CD8-positive, alpha-beta memory T cell (primary cell): ENCODE data around the gene AGBL5. TPM values are rescaled to one million over a fixed set of nuclear protein-coding genes. Genes with fewer than 3 reads are reported as not detected.
A peak's percentile ranks its signal among the peaks of the same experiment; 100 is the strongest.

ENCODE experiments used
- CTCF ChIA-PET: fragments of 350-600 bp; sonication (Branson Sonifier 250); formaldehyde crosslinking; loops from one replicate; lab custom pipeline; 2021; ENCODE audit warnings: antibody characterized with exemption; lab: Charles Lee
- POLR2A ChIA-PET: fragments of 350-600 bp; sonication (Branson Sonifier 250); formaldehyde crosslinking; loops from one replicate; lab custom pipeline; 2021; ENCODE audit warnings: antibody characterized with exemption; lab: Charles Lee
- DNase-seq, 5 donors: peaks; one replicate each; pipeline versions ENCODE4 v3.0.0 to v3.0.0-alpha.2; 2020 to 2022; ENCODE audit warnings: mixed read lengths in 1 of 5
- H3K27ac ChIP-seq: one replicate; pipeline ENCODE4 v1.7.0; 2013; ENCODE audit warnings: low read depth, mild to moderate bottlenecking, low read length, moderate library complexity
- H3K27me3 ChIP-seq: 2 replicates; pipeline ENCODE4 v1.7.0; 2013; ENCODE audit warnings: low read length, mild to moderate bottlenecking; ENCODE audit not compliant: insufficient read depth, poor library complexity, severe bottlenecking
- H3K36me3 ChIP-seq: 2 replicates; pipeline ENCODE4 v1.7.0; 2013; ENCODE audit warnings: mild to moderate bottlenecking, low read length, moderate library complexity; ENCODE audit not compliant: insufficient read depth
- H3K4me1 ChIP-seq: 2 replicates; pipeline ENCODE4 v1.7.0; 2013; ENCODE audit warnings: mild to moderate bottlenecking, low read length, moderate library complexity; ENCODE audit not compliant: insufficient read depth
- H3K4me3 ChIP-seq: 2 replicates; pipeline ENCODE4 v1.7.0; 2013; ENCODE audit warnings: mild to moderate bottlenecking, low read length
- H3K9me3 ChIP-seq: 2 replicates; pipeline ENCODE4 v1.7.0; 2013; ENCODE audit warnings: mild to moderate bottlenecking, low read length
- H3K27ac Mint-ChIP-seq, 8 donors: one replicate each; pipeline ENCODE4 v1.8.0; 2020 to 2021; ENCODE audit warnings: mixed read lengths in 8 of 8, mild to moderate bottlenecking in 6 of 8, inconsistent platforms in 3 of 8, moderate library complexity in 3 of 8
- H3K27me3 Mint-ChIP-seq, 2 donors: one replicate each; pipeline ENCODE4 v1.8.0; 2020 to 2021; ENCODE audit warnings: mixed read lengths in 2 of 2, mild to moderate bottlenecking in 1 of 2, moderate library complexity in 1 of 2
- H3K36me3 Mint-ChIP-seq, 3 donors: one replicate each; pipeline ENCODE4 v1.8.0; 2020 to 2021; ENCODE audit warnings: mixed read lengths in 3 of 3, inconsistent platforms in 1 of 3, mild to moderate bottlenecking in 1 of 3
- H3K4me1 Mint-ChIP-seq, 3 donors: one replicate each; pipeline ENCODE4 v1.8.0; 2020 to 2021; ENCODE audit warnings: mixed read lengths in 3 of 3, inconsistent platforms in 1 of 3, mild to moderate bottlenecking in 1 of 3
- H3K4me3 Mint-ChIP-seq, 7 donors: one replicate each; pipeline ENCODE4 v1.8.0; 2020 to 2021; ENCODE audit warnings: mixed read lengths in 7 of 7, mild to moderate bottlenecking in 6 of 7, moderate library complexity in 4 of 7, inconsistent platforms in 2 of 7
- H3K9me3 Mint-ChIP-seq, 5 donors: one replicate each; pipeline ENCODE4 v1.8.0; 2020 to 2022; ENCODE audit warnings: mixed read lengths in 5 of 5, mild to moderate bottlenecking in 3 of 5, moderate library complexity in 2 of 5, inconsistent platforms in 1 of 5
- polyA plus RNA-seq: library from polyadenylated mRNA; unstranded; fragments of 300-500 nt; fragmentation: Illumina TruSeq; gene quantifications from one replicate; pipeline ENCODE4 v1.2.3, GENCODE V29; 2021
- total RNA-seq, 2 experiments: library from RNA; stranded (reverse); gene quantifications; one replicate each; pipeline ENCODE4 v1.2.3, GENCODE V29; 2021

The AGBL5 gene
- total and polyA plus RNA-seq, 3 experiments from 2014 or later, result 11.5 to 17.3 (median 16.0) TPM

- Mint-ChIP-seq H3K36me3 (peaks cover 0 to 26% (median 4%) of the 10 kb centered on the region in 3 donors), H3K9me3 (peaks cover 0 to 10% (median 7%) of the 10 kb centered on the region in 5 donors), H3K4me3 (peak overlapping the region; percentile 95 to 100 (median 99)), H3K27me3 (peaks cover 3 to 17% of the 10 kb centered on the region in 2 donors), H3K27ac (peak overlapping the region; percentile 97 to 100 (median 99)), H3K4me1 (peaks cover 23 to 26% (median 24%) of the 10 kb centered on the region in 3 donors)
- Histone ChIP-seq H3K4me1 (peaks cover 14% of the 10 kb centered on the region), H3K27ac (peak overlapping the region; percentile 75), H3K4me3 (peak overlapping the region; percentile 88), H3K9me3 (no peaks in the 10 kb centered on the region), H3K27me3 (no peaks in the 10 kb centered on the region), H3K36me3 (no peaks in the 10 kb centered on the region)
- DNase-seq, result peak; percentile 53 to 75 (median 63)
- CTCF ChIA-PET, result interaction anchor here (0.8 to 2.4 kb wide), 11 partner anchors 10 to 216 kb away, joined by 3 to 15 read pairs (median 4); partner anchors contain the start of genes KHK, OST4 and TMEM214
- POLR2A ChIA-PET, result interaction anchor here (1.0 to 4.9 kb wide), 7 partner anchors 17 to 74 kb away, joined by 3 to 58 read pairs (median 15); partner anchors contain the start of genes ABHD1, KHK, OST4 and TMEM214
These were observed 1.8 kb upstream of the AGBL5 start for GRCh38 chr2:27049422-27050280.

- H3K27me3 Mint-ChIP-seq, result peaks cover 3 to 17% of the 10 kb centered on the region in 2 donors
- CTCF ChIA-PET, result interaction anchor here (0.8 to 2.4 kb wide), 16 partner anchors 11 to 215 kb away, joined by 3 to 15 read pairs (median 4); partner anchors contain the start of genes KHK, OST4 and TMEM214
- H3K4me1 Mint-ChIP-seq, result peaks cover 23 to 26% (median 24%) of the 10 kb centered on the region in 3 donors
- Histone ChIP-seq H3K4me3 (peak overlapping the region; percentile 88), H3K27me3 (no peaks in the 10 kb centered on the region), H3K4me1 (peaks cover 14% of the 10 kb centered on the region), H3K36me3 (no peaks in the 10 kb centered on the region), H3K27ac (peak overlapping the region; percentile 75), H3K9me3 (no peaks in the 10 kb centered on the region)
- peak overlapping the region; percentile 95 to 100 (median 99) for H3K4me3 Mint-ChIP-seq
- DNase-seq, result peak; percentile 82 to 95 (median 92)
- peaks cover 0 to 34% (median 8%) of the 10 kb centered on the region in 3 donors for H3K36me3 Mint-ChIP-seq
- H3K9me3 Mint-ChIP-seq, result peaks cover 0 to 10% (median 7%) of the 10 kb centered on the region in 5 donors
- H3K27ac Mint-ChIP-seq, result peak overlapping the region; percentile 97 to 100 (median 99)
- POLR2A ChIA-PET, result interaction anchor here (0.6 to 4.9 kb wide), 11 partner anchors 14 to 1172 kb away, joined by 3 to 58 read pairs (median 9); partner anchors contain the start of genes ABHD1, ASXL2, ATRAID and KHK
These were observed 1.0 kb upstream of the AGBL5 start for GRCh38 chr2:27050281-27050995.

GRCh38 chr2:27051902-27052645, 606 bp downstream of the AGBL5 start:
- ChIA-PET CTCF (interaction anchor here (1.0 to 2.4 kb wide), 6 partner anchors 13 to 35 kb away, joined by 3 to 15 read pairs (median 9); partner anchors contain the start of genes KHK and OST4), POLR2A (interaction anchor here (0.6 to 4.9 kb wide), 9 partner anchors 12 to 160 kb away, joined by 3 to 58 read pairs (median 13); partner anchors contain the start of genes ABHD1, ATRAID, KHK and OST4)
- Histone ChIP-seq H3K27me3 (no peaks in the 10 kb centered on the region), H3K4me3 (peak overlapping the region; percentile 84), H3K4me1 (peaks cover 14% of the 10 kb centered on the region), H3K9me3 (no peaks in the 10 kb centered on the region), H3K27ac (peak overlapping the region; percentile 75), H3K36me3 (peaks cover 14% of the 10 kb centered on the region)
- Mint-ChIP-seq H3K4me1 (peaks cover 23 to 26% (median 24%) of the 10 kb centered on the region in 3 donors), H3K27ac (peak overlapping the region; percentile 84 to 100 (median 90)), H3K9me3 (peaks cover 0 to 10% (median 7%) of the 10 kb centered on the region in 5 donors), H3K4me3 (peak overlapping the region; percentile 83 to 99 (median 84)), H3K36me3 (peaks cover 0 to 46% (median 8%) of the 10 kb centered on the region in 3 donors), H3K27me3 (peaks cover 3 to 19% of the 10 kb centered on the region in 2 donors)
- peak in 1 of 5 donors; percentile 57 for DNase-seq

GRCh38 chr2:27053321-27053720, 1.9 kb downstream of the AGBL5 start:
- POLR2A ChIA-PET, result interaction anchor here (0.9 to 4.9 kb wide), 2 partner anchors 18 to 21 kb away, joined by 3 to 58 read pairs; partner anchors contain the start of gene OST4
- CTCF ChIA-PET, result interaction anchor here (1.2 to 1.6 kb wide), 2 partner anchors 12 to 34 kb away, joined by 3 to 5 read pairs; partner anchors contain the start of gene KHK
- H3K27ac ChIP-seq, result no peak overlapping the region
- H3K36me3 ChIP-seq, result peaks cover 14% of the 10 kb centered on the region
- Mint-ChIP-seq H3K27ac (peak overlapping the region; percentile 1 to 100 (median 42)), H3K27me3 (peaks cover 3 to 19% of the 10 kb centered on the region in 2 donors), H3K4me3 (peak overlapping the region; percentile 5 to 99 (median 84)), H3K4me1 (peaks cover 23 to 26% (median 24%) of the 10 kb centered on the region in 3 donors), H3K36me3 (peaks cover 0 to 51% (median 8%) of the 10 kb centered on the region in 3 donors), H3K9me3 (peaks cover 0 to 10% (median 7%) of the 10 kb centered on the region in 5 donors)
- peaks cover 14% of the 10 kb centered on the region for H3K4me1 ChIP-seq
- no peak overlapping the region for H3K4me3 ChIP-seq
- H3K9me3 ChIP-seq, result no peaks in the 10 kb centered on the region
- no peaks in the 10 kb centered on the region for H3K27me3 ChIP-seq
- no peak for DNase-seq

GRCh38 chr2:27053776-27054175, 2.3 kb downstream of the AGBL5 start:
- Histone ChIP-seq H3K9me3 (no peaks in the 10 kb centered on the region), H3K36me3 (peaks cover 14% of the 10 kb centered on the region), H3K4me1 (peaks cover 14% of the 10 kb centered on the region), H3K27ac (no peak overlapping the region), H3K27me3 (no peaks in the 10 kb centered on the region), H3K4me3 (no peak overlapping the region)
- CTCF ChIA-PET, result interaction anchor here (1.3 to 1.6 kb wide), 2 partner anchors 20 to 34 kb away, joined by 3 to 5 read pairs; partner anchors contain the start of gene KHK
- Mint-ChIP-seq H3K36me3 (peaks cover 0 to 56% (median 8%) of the 10 kb centered on the region in 3 donors), H3K27me3 (peaks cover 3 to 19% of the 10 kb centered on the region in 2 donors), H3K27ac (peak overlapping the region in 2 of 8 donors; percentile 7 to 74), H3K4me3 (peak overlapping the region in 3 of 7 donors; percentile 54 to 84 (median 83)), H3K4me1 (peaks cover 23 to 26% (median 24%) of the 10 kb centered on the region in 3 donors), H3K9me3 (peaks cover 0 to 10% (median 7%) of the 10 kb centered on the region in 5 donors)
- no peak for DNase-seq
- POLR2A ChIA-PET, result interaction anchor here (4.9 kb wide), 1 partner anchor 17 kb away, joined by 58 read pairs; the partner anchor contains the start of gene OST4

- H3K9me3 ChIP-seq, result no peaks in the 10 kb centered on the region
- H3K9me3 Mint-ChIP-seq, result peaks cover 0 to 10% (median 7%) of the 10 kb centered on the region in 5 donors
- H3K36me3 ChIP-seq, result peaks cover 14% of the 10 kb centered on the region
- H3K27me3 ChIP-seq, result no peaks in the 10 kb centered on the region
- DNase-seq, result no peak
- H3K4me1 ChIP-seq, result peaks cover 9% of the 10 kb centered on the region
- CTCF ChIA-PET, result interaction anchor here (0.9 to 1.9 kb wide), 4 partner anchors 17 to 33 kb away, joined by 3 to 5 read pairs (median 4); partner anchors contain the start of genes KHK and OST4
- no peak overlapping the region for H3K27ac ChIP-seq
- H3K27me3 Mint-ChIP-seq, result peaks cover 3 to 16% of the 10 kb centered on the region in 2 donors
- H3K4me3 Mint-ChIP-seq, result peak overlapping the region in 2 of 7 donors; percentile 2 to 49
- H3K4me1 Mint-ChIP-seq, result peaks cover 18 to 21% (median 19%) of the 10 kb centered on the region in 3 donors
- H3K27ac Mint-ChIP-seq, result peak overlapping the region in 5 of 8 donors; percentile 24 to 74 (median 65)
- no peak overlapping the region for H3K4me3 ChIP-seq
- H3K36me3 Mint-ChIP-seq, result peaks cover 0 to 63% (median 8%) of the 10 kb centered on the region in 3 donors
- POLR2A ChIA-PET, result interaction anchor here (1.0 to 1.1 kb wide), 2 partner anchors 17 to 26 kb away, joined by 3 read pairs; partner anchors contain the start of gene OST4
These were observed 3.3 kb downstream of the AGBL5 start for GRCh38 chr2:27054721-27055120.
